GM12878 (cell line): ENCODE measurements around the gene RAMP1. TPM values are rescaled to one million over a fixed set of nuclear protein-coding genes. Genes with fewer than 3 reads are reported as not detected.
A peak's percentile ranks its signal among the peaks of the same experiment; 100 is the strongest.

ENCODE experiments used
- ATAC-seq: fragments of 200-7000 bp; cut with Tn5 transposase; 3 replicates; pipeline ENCODE4 v1.9.1; 2020; ENCODE audit warnings: mild to moderate bottlenecking, moderate library complexity
- BruUV-seq: library from RNA; stranded (reverse); fragments of 400-500 nt; replicated peaks from 2 replicates; lab custom pipeline; 2021; lab: Mats Ljungman, UMichigan
- CTCF ChIA-PET: fragments of 300-600 bp; sonication (Branson Sonifier 250); formaldehyde crosslinking; extraction: SDS; loops from one replicate; lab custom pipeline; 2021; ENCODE audit warnings: inconsistent platforms; lab: Yijun Ruan, JAX
- POLR2A ChIA-PET: fragments of 350-600 bp; formaldehyde crosslinking; extraction: SDS; loops from one replicate; lab custom pipeline; 2021; ENCODE audit warnings: inconsistent platforms; lab: Charles Lee
- RAD21 ChIA-PET: fragments of 300-600 bp; sonication (Branson Sonifier 250); formaldehyde crosslinking; loops from one replicate; lab custom pipeline; 2023; ENCODE audit warnings: antibody characterized with exemption; ENCODE audit not compliant: unreplicated experiment; lab: Charles Lee
- SMC1A ChIA-PET: fragments of 300-600 bp; sonication (Branson Sonifier 250); formaldehyde crosslinking; loops from one replicate; lab custom pipeline; 2023; ENCODE audit not compliant: unreplicated experiment, uncharacterized antibody; lab: Charles Lee
- DNase-seq: peaks from one replicate; pipeline ENCODE4 v3.0.0-alpha.2; 2011; ENCODE audit warnings: low read depth, low spot score
- FAIRE-seq: peaks from 3 replicates; lab custom pipeline; 2011; peaks lifted over from hg19 to GRCh38; lab: Jason Lieb, UNC
- H2AFZ ChIP-seq: 2 replicates; pipeline ENCODE4 v1.6.0; 2011; ENCODE audit warnings: low read depth, low read length, control low read depth; ENCODE audit not compliant: control insufficient read depth
- H3K27ac ChIP-seq: 2 replicates; pipeline ENCODE4 v1.5.1; 2011; ENCODE audit warnings: control low read depth; ENCODE audit not compliant: control insufficient read depth, insufficient read depth
- H3K27me3 ChIP-seq, 2 experiments: replicated peaks in 1 of 2; 2 replicates each; pipeline versions ENCODE4 v1.6.0 to v1.6.1; 2011; ENCODE audit warnings: low read length in 1 of 2; ENCODE audit not compliant: control insufficient read depth in 2 of 2, insufficient read depth in 2 of 2
- H3K36me3 ChIP-seq, 2 experiments: 2 replicates each; pipeline ENCODE4 v1.5.1; 2011; ENCODE audit warnings: low read length in 1 of 2; ENCODE audit not compliant: control insufficient read depth in 2 of 2, insufficient read depth in 2 of 2
- H3K4me1 ChIP-seq: 2 replicates; pipeline ENCODE4 v1.6.1; 2011; ENCODE audit warnings: mild to moderate bottlenecking, low read length, moderate library complexity, mixed read lengths; ENCODE audit not compliant: control insufficient read depth, insufficient read depth
- H3K4me2 ChIP-seq: 2 replicates; pipeline ENCODE4 v1.6.0; 2011; ENCODE audit warnings: control low read depth; ENCODE audit not compliant: control insufficient read depth, insufficient read depth
- H3K4me3 ChIP-seq: fragments of 200-600 bp; sonication (generic); 2 replicates; pipeline ENCODE4 v1.5.1; 2016
- H3K79me2 ChIP-seq: 2 replicates; pipeline ENCODE4 v1.6.0; 2011; ENCODE audit warnings: low read length; ENCODE audit not compliant: control insufficient read depth, insufficient read depth
- H3K9ac ChIP-seq: 2 replicates; pipeline ENCODE4 v1.8.0; 2011; ENCODE audit warnings: low read length, control low read depth, mixed read lengths; ENCODE audit not compliant: control insufficient read depth, insufficient read depth
- H3K9me3 ChIP-seq: replicated peaks from 3 replicates; pipeline ENCODE4 v1.5.1; 2011; ENCODE audit warnings: mild to moderate bottlenecking, low read length; ENCODE audit not compliant: control insufficient read depth, insufficient read depth
- H4K20me1 ChIP-seq: 2 replicates; pipeline ENCODE4 v1.6.0; 2011; ENCODE audit not compliant: control insufficient read depth, insufficient read depth
- BHLHE40 ChIP-seq, 2 experiments: fragments of 450-650 bp in 1 of 2; IDR thresholded peaks; 2 replicates each; pipeline ENCODE4 v1.6.1; 2011 to 2017; ENCODE audit warnings: low read depth in 2 of 2, borderline replicate concordance in 1 of 2, improper control_type of control experiment in 1 of 2, low read length in 1 of 2, mild to moderate bottlenecking in 1 of 2
- EZH2 ChIP-seq: IDR thresholded peaks from 2 replicates; pipeline ENCODE4 v1.6.1; 2012; ENCODE audit warnings: low read depth, mild to moderate bottlenecking, control low read depth, inconsistent platforms, low read length, borderline replicate concordance; ENCODE audit not compliant: control insufficient read depth
- TCF12 ChIP-seq: IDR thresholded peaks from 2 replicates; pipeline ENCODE4 v1.6.1; 2011; ENCODE audit warnings: low read depth, mild to moderate bottlenecking, low read length
- TCF3 ChIP-seq: IDR thresholded peaks from 2 replicates; pipeline ENCODE4 v1.6.1; 2012; ENCODE audit warnings: low read depth, mild to moderate bottlenecking, low read length, borderline replicate concordance; ENCODE audit not compliant: insufficient read depth
- WRNIP1 ChIP-seq: IDR thresholded peaks from 2 replicates; pipeline ENCODE4 v1.6.1; 2011; ENCODE audit warnings: low read depth, low read length, improper control_type of control experiment, borderline replicate concordance
- WGBS: methylation state at CpG from one replicate; pipeline ENCODE4 v1.1.6; 2016; ENCODE audit warnings: low lambda C conversion rate; ENCODE audit not compliant: insufficient replicate concordance, insufficient coverage; ENCODE audit errors: missing lambda C conversion rate; 5-methylcytosine and 5-hydroxymethylcytosine counted together
- in situ Hi-C: fragments of 300-500 bp; cut with MboI; formaldehyde crosslinking; loops from 9 replicates; pipeline ENCODE4 v1.14.3; 2018; ENCODE audit warnings: mixed read lengths
- intact Hi-C: fragments of 100-400 bp; cut with micrococcal nuclease; formaldehyde crosslinking; loops from one replicate; pipeline ENCODE4 v1.14.2; 2022; ENCODE audit not compliant: unreplicated experiment
- polyA plus RNA-seq, 11 experiments: library from polyadenylated mRNA; depleted of rRNA in 4 of 11; unstranded in 6 of 11; stranded (reverse) in 5 of 11; fragments of >200 nt; fragmentation: Nextera tagmentation in 4 of 11; fragmentation: Illumina TruSeq in 1 of 11; extraction: Ambion mirVana in 4 of 11; extraction: Trizol in 1 of 11; gene quantifications; 1 replicate in 1 of 11; 2 replicates in 10 of 11; pipeline versions ENCODE4 v1.2.1 to v1.2.3, GENCODE V29; 2011 to 2016; ENCODE audit warnings: inconsistent platforms in 2 of 11, missing spikeins in 2 of 11, low read depth in 1 of 11
- total RNA-seq, 4 experiments: library from RNA; depleted of rRNA in 3 of 4; stranded (reverse); fragments of >200 nt in 3 of 4; fragmentation: Illumina TruSeq in 1 of 4; extraction: Trizol in 1 of 4; gene quantifications; 2 replicates each; pipeline versions ENCODE4 v1.2.1 to v1.2.3, GENCODE V29; 2013 to 2021
- TF ChIP-seq, protein P1 (sequence below): IDR thresholded peaks from 2 replicates; pipeline ENCODE4 v1.6.1; 2011; ENCODE audit warnings: mild to moderate bottlenecking, low read depth, low read length, moderate library complexity; ENCODE audit not compliant: insufficient replicate concordance

RAMP1 gene
- total and polyA plus RNA-seq, 10 of the 15 experiments (the other 5 are each of a cell fraction or from before 2014, with no cell fraction given) = 0.11 to 0.19 (median 0.12) TPM; not detected in 7

DNA sequence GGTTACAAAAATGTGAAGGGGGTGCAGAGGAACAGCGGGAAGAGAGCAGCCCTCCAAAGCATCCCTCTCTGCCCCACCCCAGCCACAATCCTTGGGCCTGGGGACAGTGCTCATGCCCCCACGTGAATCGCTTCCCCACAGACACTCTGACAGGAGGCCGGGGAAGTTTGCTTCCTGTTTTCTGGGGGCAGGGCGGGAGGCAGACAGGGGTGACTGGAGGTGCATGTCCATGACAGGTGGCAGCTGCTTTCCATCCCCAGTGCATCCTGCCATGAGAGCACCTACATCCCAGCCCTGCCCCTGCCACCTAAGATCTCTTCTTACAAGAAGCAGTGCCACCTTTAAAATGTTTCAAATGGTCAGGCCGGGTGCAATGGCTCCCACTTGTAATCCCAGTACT is 60.2 kb downstream of the RAMP1 start (continued):
- TF ChIP-seq, protein P1, sequence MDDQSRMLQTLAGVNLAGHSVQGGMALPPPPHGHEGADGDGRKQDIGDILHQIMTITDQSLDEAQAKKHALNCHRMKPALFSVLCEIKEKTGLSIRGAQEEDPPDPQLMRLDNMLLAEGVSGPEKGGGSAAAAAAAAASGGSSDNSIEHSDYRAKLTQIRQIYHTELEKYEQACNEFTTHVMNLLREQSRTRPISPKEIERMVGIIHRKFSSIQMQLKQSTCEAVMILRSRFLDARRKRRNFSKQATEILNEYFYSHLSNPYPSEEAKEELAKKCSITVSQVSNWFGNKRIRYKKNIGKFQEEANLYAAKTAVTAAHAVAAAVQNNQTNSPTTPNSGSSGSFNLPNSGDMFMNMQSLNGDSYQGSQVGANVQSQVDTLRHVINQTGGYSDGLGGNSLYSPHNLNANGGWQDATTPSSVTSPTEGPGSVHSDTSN = peak; percentile 5
- TF ChIP-seq EZH2 (no peak), TCF12 (0 out of 2 replicates have a peak, but pooled peaks have one; percentile 49), WRNIP1 (no peak)

DNA sequence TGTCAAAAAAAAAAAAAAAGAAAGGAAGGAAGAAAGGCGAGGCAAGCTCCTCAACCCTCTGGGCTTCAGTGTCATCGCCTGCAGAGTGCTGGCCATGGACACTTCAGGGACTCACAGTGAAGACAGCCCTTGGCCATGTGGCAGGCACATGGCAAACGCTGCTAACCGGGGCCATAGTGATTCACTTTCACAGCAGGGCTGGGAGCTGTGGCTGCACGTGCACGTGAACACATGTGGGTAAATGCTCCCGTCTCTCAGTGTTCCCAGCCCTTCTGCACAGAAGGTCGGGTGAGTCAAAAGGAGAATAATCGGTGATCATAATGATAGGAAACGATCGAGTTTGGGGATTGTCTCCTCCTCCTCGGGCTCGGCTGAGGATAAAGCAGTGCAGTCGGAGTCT is 61.2 kb downstream of the RAMP1 start:
- ChIA-PET RAD21 (interaction anchor here (0.6 to 1.4 kb wide), 2 partner anchors 16 to 27 kb away, joined by 3 read pairs; no protein-coding TSS in a partner anchor), POLR2A (no interaction called here), SMC1A (no interaction called here), CTCF (no interaction called here)
- intact Hi-C loops = no loop called here
- TF ChIP-seq BHLHE40 (IDR thresholded peaks at IDR 0.05; ENCODE audit: borderline replicate concordance in 1 of 2, low read depth in 2 of 2, low read length in 1 of 2) (peak in 1 of 2 experiments; percentile 13; a peak in 1 of 4 replicates), TCF3 (no peak)
- no peak overlapping the region for H3K27ac ChIP-seq
- no peak for FAIRE-seq
- no peaks in the 10 kb centered on the region for H3K36me3 ChIP-seq
- in situ Hi-C loops = no loop called here
- no peak overlapping the region for H3K4me2 ChIP-seq
- no peak overlapping the region for H3K4me3 ChIP-seq
- no peaks in the 10 kb centered on the region for H4K20me1 ChIP-seq
- no peaks in the 10 kb centered on the region for H3K27me3 ChIP-seq
- no peaks in the 10 kb centered on the region for H3K4me1 ChIP-seq
- WGBS = 50% methylated on average over 14 of the region's 14 CpGs
- H3K79me2 ChIP-seq = no peaks in the 10 kb centered on the region
- no peak for ATAC-seq
- no peaks in the 10 kb centered on the region; the same call in 2 of the 3 replicates for H3K9me3 ChIP-seq
- no TSS peak for BruUV-seq
- no peak overlapping the region for H2AFZ ChIP-seq
- H3K9ac ChIP-seq = no peak overlapping the region
- DNase-seq = no peak
